H1 (cell line): ENCODE measurements around the gene PRKCA.

ENCODE experiments used
- ATF3 ChIP-seq: IDR thresholded peaks from 2 replicates; pipeline ENCODE4 v1.6.1; 2011; ENCODE audit warnings: low read depth, mild to moderate bottlenecking, low read length; ENCODE audit not compliant: insufficient read depth
- BRCA1 ChIP-seq: IDR thresholded peaks from 2 replicates; pipeline ENCODE4 v1.6.1; 2012; ENCODE audit warnings: low read depth, low read length, improper control_type of control experiment
- CHD2 ChIP-seq: IDR thresholded peaks from 2 replicates; pipeline ENCODE4 v1.6.1; 2012; ENCODE audit warnings: low read length, improper control_type of control experiment
- CTCF ChIP-seq, 3 experiments: IDR thresholded peaks; 1 replicate in 2 of 3; 2 replicates in 1 of 3; pipeline versions ENCODE4 v1.5.1 to v1.6.1; 2011; ENCODE audit warnings: low read length in 3 of 3, mild to moderate bottlenecking in 3 of 3, inconsistent platforms in 2 of 3, low read depth in 1 of 3, moderate library complexity in 1 of 3; ENCODE audit not compliant: insufficient read depth in 1 of 3; ENCODE audit errors: control extremely low read depth in 1 of 3
- EP300 ChIP-seq, 2 experiments: IDR thresholded peaks; 1 replicate in 1 of 2; 2 replicates in 1 of 2; pipeline ENCODE4 v1.6.1; 2011 to 2012; ENCODE audit warnings: low read depth in 2 of 2, low read length in 2 of 2, mild to moderate bottlenecking in 2 of 2, borderline replicate concordance in 1 of 2, inconsistent platforms in 1 of 2, moderate library complexity in 1 of 2
- EZH2 ChIP-seq: fragments of 200-600 bp; sonication (generic); IDR thresholded peaks from 2 replicates; pipeline ENCODE4 v1.7.1; 2012; ENCODE audit warnings: low read depth, mild to moderate bottlenecking, moderate library complexity, low read length, inconsistent platforms; ENCODE audit not compliant: severe bottlenecking
- FOSL1 ChIP-seq: IDR thresholded peaks from 2 replicates; pipeline ENCODE4 v1.6.1; 2011; ENCODE audit warnings: mild to moderate bottlenecking, low read depth, low read length, moderate library complexity; ENCODE audit not compliant: insufficient read depth
- RAD21 ChIP-seq, 2 experiments: IDR thresholded peaks in 1 of 2; conservative IDR thresholded peaks in 1 of 2; 2 replicates each; pipeline ENCODE4 v1.6.1; 2011; ENCODE audit warnings: low read depth in 2 of 2, low read length in 2 of 2, improper control_type of control experiment in 1 of 2, inconsistent platforms in 1 of 2, mild to moderate bottlenecking in 1 of 2, moderate library complexity in 1 of 2
- RXRA ChIP-seq: IDR thresholded peaks from 2 replicates; pipeline ENCODE4 v1.6.1; 2011; ENCODE audit warnings: low read depth, mild to moderate bottlenecking, low read length, moderate library complexity; ENCODE audit not compliant: insufficient read depth
- TAF1 ChIP-seq: IDR thresholded peaks from 2 replicates; pipeline ENCODE4 v1.6.1; 2011; ENCODE audit warnings: mild to moderate bottlenecking, low read depth, low read length
- TEAD4 ChIP-seq: IDR thresholded peaks from 2 replicates; pipeline ENCODE4 v1.6.1; 2012; ENCODE audit warnings: low read depth, low read length, inconsistent platforms, mixed read lengths
- ZNF274 ChIP-seq: IDR thresholded peaks from 2 replicates; pipeline ENCODE4 v1.7.0; 2012; ENCODE audit warnings: low read length, borderline replicate concordance; ENCODE audit errors: extremely low read depth

- TF ChIP-seq EP300 (IDR thresholded peaks at IDR 0.05; ENCODE audit: borderline replicate concordance in 1 of 2, low read depth in 2 of 2, low read length in 2 of 2) (no peak), BRCA1 (no peak), ATF3 (no peak), RAD21 (IDR thresholded peaks at IDR 0.05 in 1 of 2, conservative IDR thresholded peaks at IDR 0.05 in 1 of 2; ENCODE audit: low read depth in 2 of 2, low read length in 2 of 2) (no peak), RXRA (no peak), TEAD4 (no peak), CTCF (IDR thresholded peaks at IDR 0.05; ENCODE audit: control extremely low read depth in 1 of 3, insufficient read depth in 1 of 3, low read depth in 1 of 3, low read length in 3 of 3) (no peak), ZNF274 (no peak), TAF1 (no peak), CHD2 (no peak), FOSL1 (no peak), EZH2 (no peak)
Observed at GRCh38 chr17:66716236-66717026, 414.0 kb downstream of the PRKCA start.
